Liver (tissue), 9 donors: ENCODE data around the gene CD180. TPM values are rescaled to one million over a fixed set of nuclear protein-coding genes. Genes with fewer than 3 reads are reported as not detected.

Experiments used
- DNase-seq: peaks from one replicate; pipeline ENCODE4 v3.0.0-alpha.2; 2017; ENCODE audit warnings: low spot score
- H3K27ac ChIP-seq, 2 donors: one replicate each; pipeline ENCODE4 v1.7.0; 2013; ENCODE audit warnings: inconsistent platforms in 2 of 2, low read length in 2 of 2, control low read depth in 1 of 2, low read depth in 1 of 2, mild to moderate bottlenecking in 1 of 2
- H3K27me3 ChIP-seq, 4 donors: one replicate each; pipeline versions ENCODE4 v1.6.1 to v1.7.0; 2013; ENCODE audit warnings: low read length in 3 of 4, inconsistent platforms in 1 of 4, mild to moderate bottlenecking in 1 of 4, moderate library complexity in 1 of 4; ENCODE audit not compliant: control insufficient read depth in 4 of 4, insufficient read depth in 4 of 4
- H3K36me3 ChIP-seq, 4 donors: one replicate each; pipeline versions ENCODE4 v1.6.1 to v1.7.0; 2013; ENCODE audit warnings: low read length in 3 of 4, mild to moderate bottlenecking in 3 of 4, low read depth in 1 of 4, moderate library complexity in 1 of 4; ENCODE audit not compliant: control insufficient read depth in 4 of 4, insufficient read depth in 3 of 4
- H3K4me1 ChIP-seq, 4 donors: one replicate each; pipeline versions ENCODE4 v1.6.1 to v1.7.0; 2013; ENCODE audit warnings: low read length in 3 of 4, mild to moderate bottlenecking in 3 of 4, moderate library complexity in 1 of 4; ENCODE audit not compliant: control insufficient read depth in 4 of 4, insufficient read depth in 4 of 4
- H3K4me3 ChIP-seq, 3 donors: one replicate each; pipeline versions ENCODE4 v1.6.1 to v1.7.0; 2013; ENCODE audit warnings: low read length in 3 of 3, control low read depth in 1 of 3, low read depth in 1 of 3, mild to moderate bottlenecking in 1 of 3
- H3K9ac ChIP-seq, 2 donors: one replicate each; pipeline ENCODE4 v1.7.0; 2013; ENCODE audit warnings: low read length in 2 of 2, mild to moderate bottlenecking in 2 of 2, moderate library complexity in 2 of 2, control low read depth in 1 of 2, low read depth in 1 of 2
- H3K9me3 ChIP-seq, 4 donors: one replicate each; pipeline versions ENCODE4 v1.6.1 to v1.7.0; 2013; ENCODE audit warnings: low read length in 3 of 4; ENCODE audit not compliant: control insufficient read depth in 4 of 4
- ATF3 ChIP-seq: IDR thresholded peaks from 2 replicates; pipeline ENCODE4 v1.6.1; 2016; ENCODE audit warnings: antibody characterized with exemption
- FOXA1 ChIP-seq: IDR thresholded peaks from 2 replicates; pipeline ENCODE4 v1.6.1; 2016; ENCODE audit warnings: antibody characterized with exemption
- FOXA2 ChIP-seq: IDR thresholded peaks from 2 replicates; pipeline ENCODE4 v1.6.1; 2016; ENCODE audit warnings: antibody characterized with exemption
- GABPA ChIP-seq, 2 donors: IDR thresholded peaks in 1 of 2; conservative IDR thresholded peaks in 1 of 2; 2 replicates each; pipeline ENCODE4 v1.6.1; 2016; ENCODE audit warnings: antibody characterized with exemption in 2 of 2, mild to moderate bottlenecking in 1 of 2, moderate library complexity in 1 of 2
- HNF4G ChIP-seq: IDR thresholded peaks from 2 replicates; pipeline ENCODE4 v1.6.1; 2016; ENCODE audit warnings: antibody characterized with exemption
- JUND ChIP-seq, 2 donors: IDR thresholded peaks; 2 replicates each; pipeline ENCODE4 v1.6.1; 2016; ENCODE audit warnings: antibody characterized with exemption in 2 of 2
- MAX ChIP-seq: IDR thresholded peaks from 2 replicates; pipeline ENCODE4 v1.6.1; 2016; ENCODE audit warnings: antibody characterized with exemption
- RAD21 ChIP-seq, 2 donors: IDR thresholded peaks; 2 replicates each; pipeline ENCODE4 v1.6.1; 2016; ENCODE audit warnings: antibody characterized with exemption in 2 of 2, mild to moderate bottlenecking in 2 of 2
- RXRA ChIP-seq, 2 donors: IDR thresholded peaks; 2 replicates each; pipeline ENCODE4 v1.6.1; 2017 to 2018; ENCODE audit warnings: antibody characterized with exemption in 2 of 2, mild to moderate bottlenecking in 1 of 2
- SP1 ChIP-seq: IDR thresholded peaks from 2 replicates; pipeline ENCODE4 v1.6.1; 2018; ENCODE audit warnings: antibody characterized with exemption, mild to moderate bottlenecking
- TAF1 ChIP-seq: conservative IDR thresholded peaks from 2 replicates; pipeline ENCODE4 v1.6.1; 2016; ENCODE audit warnings: antibody characterized with exemption, mild to moderate bottlenecking
- YY1 ChIP-seq: IDR thresholded peaks from 2 replicates; pipeline ENCODE4 v1.6.1; 2016; ENCODE audit warnings: antibody characterized with exemption, mild to moderate bottlenecking
- WGBS: extraction: QIAGEN DNeasy Blood & Tissue Kit; methylation state at CpG from one replicate; pipeline ENCODE4 v1.1.7; 2013; 5-methylcytosine and 5-hydroxymethylcytosine counted together
- polyA plus RNA-seq, 2 donors: library from polyadenylated mRNA; stranded (reverse) in 1 of 2; unstranded in 1 of 2; fragments of 200-250 nt in 1 of 2; fragments of >200 nt in 1 of 2; fragmentation: Nextera tagmentation in 1 of 2; extraction: Ambion mirVana in 1 of 2; gene quantifications; one replicate each; pipeline versions ENCODE4 v1.2.1 to v1.2.3, GENCODE V29; 2013 to 2015
- total RNA-seq, 2 donors: library from RNA; depleted of rRNA; stranded (reverse); fragments of >200 nt; gene quantifications; one replicate each; pipeline ENCODE4 v1.2.3, GENCODE V29; 2014
- TF ChIP-seq, protein P1 (sequence below): IDR thresholded peaks from 2 replicates; pipeline ENCODE4 v1.6.1; 2016; ENCODE audit warnings: antibody characterized with exemption
- TF ChIP-seq, protein P2 (sequence below): fragments of 150-350 bp; IDR thresholded peaks from 2 replicates; pipeline ENCODE4 v1.5.1; 2017; ENCODE audit warnings: improper control_type of control experiment, low read depth, low read length; ENCODE audit not compliant: missing input control
- TF ChIP-seq, protein P3 (sequence below): IDR thresholded peaks from 2 replicates; pipeline ENCODE4 v1.6.1; 2016; ENCODE audit warnings: antibody characterized with exemption, mild to moderate bottlenecking
- donor health status: healthy.
- donor health status: healthy.
- donor health status: healthy.
- donor health status: healthy.
- donor health status: healthy.

CD180 gene
- total and polyA plus RNA-seq, 4 donors, result 0.33 to 3.7 (median 0.78) TPM

DNA sequence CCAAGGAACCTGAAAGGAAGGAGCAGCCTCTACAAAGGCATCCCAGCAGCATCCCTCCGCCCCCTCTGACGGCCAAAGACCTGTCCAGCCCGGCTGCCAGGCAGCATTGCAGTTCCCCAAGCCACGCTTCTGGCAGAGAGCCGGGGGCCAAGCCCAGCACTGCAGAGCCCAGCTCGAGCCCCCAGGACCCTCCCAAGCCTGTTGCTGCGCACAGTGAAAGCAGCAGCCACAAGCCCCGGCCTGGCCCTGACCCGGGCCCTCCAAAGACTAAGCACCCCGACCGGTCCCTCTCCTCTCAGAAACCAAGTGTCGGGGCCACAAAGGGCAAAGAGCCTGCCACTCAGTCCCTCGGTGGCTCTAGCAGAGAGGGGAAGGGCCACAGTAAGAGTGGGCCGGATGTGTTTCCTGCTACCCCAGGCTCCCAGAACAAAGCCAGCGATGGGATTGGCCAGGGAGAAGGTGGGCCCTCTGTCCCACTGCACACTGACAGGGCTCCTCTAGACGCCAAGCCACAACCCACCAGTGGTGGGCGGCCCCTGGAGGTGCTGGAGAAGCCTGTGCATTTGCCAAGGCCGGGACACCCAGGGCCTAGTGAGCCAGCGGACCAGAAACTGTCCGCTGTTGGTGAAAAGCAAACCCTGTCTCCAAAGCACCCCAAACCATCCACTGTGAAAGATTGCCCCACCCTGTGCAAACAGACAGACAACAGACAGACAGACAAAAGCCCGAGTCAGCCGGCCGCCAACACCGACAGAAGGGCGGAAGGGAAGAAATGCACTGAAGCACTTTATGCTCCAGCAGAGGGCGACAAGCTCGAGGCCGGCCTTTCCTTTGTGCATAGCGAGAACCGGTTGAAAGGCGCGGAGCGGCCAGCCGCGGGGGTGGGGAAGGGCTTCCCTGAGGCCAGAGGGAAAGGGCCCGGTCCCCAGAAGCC is 30.8 kb downstream of the CD180 start:
- Histone ChIP-seq H3K9ac (no peak overlapping the region), H3K4me3 (peak overlapping the region in 1 of 3 donors; percentile 14), H3K36me3 (peaks cover 8 to 44% (median 33%) of the 10 kb centered on the region in 4 donors), H3K27me3 (no peaks in the 10 kb centered on the region), H3K27ac (peak overlapping the region; percentile 47 to 49), H3K4me1 (no peaks in the 10 kb centered on the region), H3K9me3 (no peaks in the 10 kb centered on the region)
- peak; percentile 74 for DNase-seq
- WGBS, result 65% methylated on average over 36 of the region's 36 CpGs
- TF ChIP-seq HNF4G (no peak), FOXA2 (no peak), TAF1 (no peak), GABPA (IDR thresholded peaks at IDR 0.05 in 1 of 2, conservative IDR thresholded peaks at IDR 0.05 in 1 of 2) (no peak), FOXA1 (no peak), SP1 (peak; percentile 18), ATF3 (no peak), MAX (no peak), RAD21 (IDR thresholded peaks at IDR 0.05) (peak; percentile 72 to 88), YY1 (no peak), RXRA (IDR thresholded peaks at IDR 0.05) (no peak)
- TF ChIP-seq, protein P1, sequence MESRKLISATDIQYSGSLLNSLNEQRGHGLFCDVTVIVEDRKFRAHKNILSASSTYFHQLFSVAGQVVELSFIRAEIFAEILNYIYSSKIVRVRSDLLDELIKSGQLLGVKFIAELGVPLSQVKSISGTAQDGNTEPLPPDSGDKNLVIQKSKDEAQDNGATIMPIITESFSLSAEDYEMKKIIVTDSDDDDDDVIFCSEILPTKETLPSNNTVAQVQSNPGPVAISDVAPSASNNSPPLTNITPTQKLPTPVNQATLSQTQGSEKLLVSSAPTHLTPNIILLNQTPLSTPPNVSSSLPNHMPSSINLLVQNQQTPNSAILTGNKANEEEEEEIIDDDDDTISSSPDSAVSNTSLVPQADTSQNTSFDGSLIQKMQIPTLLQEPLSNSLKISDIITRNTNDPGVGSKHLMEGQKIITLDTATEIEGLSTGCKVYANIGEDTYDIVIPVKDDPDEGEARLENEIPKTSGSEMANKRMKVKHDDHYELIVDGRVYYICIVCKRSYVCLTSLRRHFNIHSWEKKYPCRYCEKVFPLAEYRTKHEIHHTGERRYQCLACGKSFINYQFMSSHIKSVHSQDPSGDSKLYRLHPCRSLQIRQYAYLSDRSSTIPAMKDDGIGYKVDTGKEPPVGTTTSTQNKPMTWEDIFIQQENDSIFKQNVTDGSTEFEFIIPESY, result no peak
- TF ChIP-seq, protein P2, sequence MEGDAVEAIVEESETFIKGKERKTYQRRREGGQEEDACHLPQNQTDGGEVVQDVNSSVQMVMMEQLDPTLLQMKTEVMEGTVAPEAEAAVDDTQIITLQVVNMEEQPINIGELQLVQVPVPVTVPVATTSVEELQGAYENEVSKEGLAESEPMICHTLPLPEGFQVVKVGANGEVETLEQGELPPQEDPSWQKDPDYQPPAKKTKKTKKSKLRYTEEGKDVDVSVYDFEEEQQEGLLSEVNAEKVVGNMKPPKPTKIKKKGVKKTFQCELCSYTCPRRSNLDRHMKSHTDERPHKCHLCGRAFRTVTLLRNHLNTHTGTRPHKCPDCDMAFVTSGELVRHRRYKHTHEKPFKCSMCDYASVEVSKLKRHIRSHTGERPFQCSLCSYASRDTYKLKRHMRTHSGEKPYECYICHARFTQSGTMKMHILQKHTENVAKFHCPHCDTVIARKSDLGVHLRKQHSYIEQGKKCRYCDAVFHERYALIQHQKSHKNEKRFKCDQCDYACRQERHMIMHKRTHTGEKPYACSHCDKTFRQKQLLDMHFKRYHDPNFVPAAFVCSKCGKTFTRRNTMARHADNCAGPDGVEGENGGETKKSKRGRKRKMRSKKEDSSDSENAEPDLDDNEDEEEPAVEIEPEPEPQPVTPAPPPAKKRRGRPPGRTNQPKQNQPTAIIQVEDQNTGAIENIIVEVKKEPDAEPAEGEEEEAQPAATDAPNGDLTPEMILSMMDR, result peak; percentile 53

DNA sequence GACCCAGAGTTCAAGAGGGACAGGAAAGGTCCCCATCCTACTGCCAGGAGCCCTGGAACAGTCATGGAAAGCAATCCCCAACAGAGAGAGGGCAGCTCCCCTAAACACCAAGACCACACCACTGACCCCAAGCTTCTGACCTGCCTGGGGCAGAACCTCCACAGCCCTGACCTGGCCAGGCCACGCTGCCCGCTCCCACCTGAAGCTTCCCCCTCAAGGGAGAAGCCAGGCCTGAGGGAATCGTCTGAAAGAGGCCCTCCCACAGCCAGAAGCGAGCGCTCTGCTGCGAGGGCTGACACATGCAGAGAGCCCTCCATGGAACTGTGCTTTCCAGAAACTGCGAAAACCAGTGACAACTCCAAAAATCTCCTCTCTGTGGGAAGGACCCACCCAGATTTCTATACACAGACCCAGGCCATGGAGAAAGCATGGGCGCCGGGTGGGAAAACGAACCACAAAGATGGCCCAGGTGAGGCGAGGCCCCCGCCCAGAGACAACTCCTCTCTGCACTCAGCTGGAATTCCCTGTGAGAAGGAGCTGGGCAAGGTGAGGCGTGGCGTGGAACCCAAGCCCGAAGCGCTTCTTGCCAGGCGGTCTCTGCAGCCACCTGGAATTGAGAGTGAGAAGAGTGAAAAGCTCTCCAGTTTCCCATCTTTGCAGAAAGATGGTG is 31.6 kb downstream of the CD180 start:
- Histone ChIP-seq H3K27me3 (no peaks in the 10 kb centered on the region), H3K36me3 (peaks cover 8 to 46% (median 34%) of the 10 kb centered on the region in 4 donors), H3K9ac (no peak overlapping the region), H3K4me1 (no peaks in the 10 kb centered on the region), H3K9me3 (no peaks in the 10 kb centered on the region), H3K27ac (no peak overlapping the region), H3K4me3 (no peak overlapping the region)
- DNase-seq, result no peak
- 95% methylated on average over 17 of the region's 17 CpGs for WGBS
- no peak for TF ChIP-seq GABPA (IDR thresholded peaks at IDR 0.05 in 1 of 2, conservative IDR thresholded peaks at IDR 0.05 in 1 of 2)
- no peak for TF ChIP-seq RXRA (IDR thresholded peaks at IDR 0.05)
- no peak for TF ChIP-seq YY1
- TF ChIP-seq, protein P3, sequence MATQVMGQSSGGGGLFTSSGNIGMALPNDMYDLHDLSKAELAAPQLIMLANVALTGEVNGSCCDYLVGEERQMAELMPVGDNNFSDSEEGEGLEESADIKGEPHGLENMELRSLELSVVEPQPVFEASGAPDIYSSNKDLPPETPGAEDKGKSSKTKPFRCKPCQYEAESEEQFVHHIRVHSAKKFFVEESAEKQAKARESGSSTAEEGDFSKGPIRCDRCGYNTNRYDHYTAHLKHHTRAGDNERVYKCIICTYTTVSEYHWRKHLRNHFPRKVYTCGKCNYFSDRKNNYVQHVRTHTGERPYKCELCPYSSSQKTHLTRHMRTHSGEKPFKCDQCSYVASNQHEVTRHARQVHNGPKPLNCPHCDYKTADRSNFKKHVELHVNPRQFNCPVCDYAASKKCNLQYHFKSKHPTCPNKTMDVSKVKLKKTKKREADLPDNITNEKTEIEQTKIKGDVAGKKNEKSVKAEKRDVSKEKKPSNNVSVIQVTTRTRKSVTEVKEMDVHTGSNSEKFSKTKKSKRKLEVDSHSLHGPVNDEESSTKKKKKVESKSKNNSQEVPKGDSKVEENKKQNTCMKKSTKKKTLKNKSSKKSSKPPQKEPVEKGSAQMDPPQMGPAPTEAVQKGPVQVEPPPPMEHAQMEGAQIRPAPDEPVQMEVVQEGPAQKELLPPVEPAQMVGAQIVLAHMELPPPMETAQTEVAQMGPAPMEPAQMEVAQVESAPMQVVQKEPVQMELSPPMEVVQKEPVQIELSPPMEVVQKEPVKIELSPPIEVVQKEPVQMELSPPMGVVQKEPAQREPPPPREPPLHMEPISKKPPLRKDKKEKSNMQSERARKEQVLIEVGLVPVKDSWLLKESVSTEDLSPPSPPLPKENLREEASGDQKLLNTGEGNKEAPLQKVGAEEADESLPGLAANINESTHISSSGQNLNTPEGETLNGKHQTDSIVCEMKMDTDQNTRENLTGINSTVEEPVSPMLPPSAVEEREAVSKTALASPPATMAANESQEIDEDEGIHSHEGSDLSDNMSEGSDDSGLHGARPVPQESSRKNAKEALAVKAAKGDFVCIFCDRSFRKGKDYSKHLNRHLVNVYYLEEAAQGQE, result no peak
- TF ChIP-seq MAX, result no peak
- no peak for TF ChIP-seq JUND (IDR thresholded peaks at IDR 0.05)
- no peak for TF ChIP-seq ATF3
- no peak for TF ChIP-seq RAD21 (IDR thresholded peaks at IDR 0.05)
- TF ChIP-seq, protein P1, result no peak
